DND-41 (cell line): Measurements from ENCODE around the gene PDE6C.

ENCODE experiments used
- ATAC-seq: fragments of 200-7000 bp; cut with Tn5 transposase; 3 replicates; pipeline ENCODE4 v1.9.1; 2021; ENCODE audit warnings: low read depth; ENCODE audit not compliant: insufficient read depth
- DNase-seq: peaks from one replicate; pipeline ENCODE4 v3.0.0-alpha.2; 2020
- H2AFZ ChIP-seq: 2 replicates; pipeline ENCODE4 v1.6.0; 2012; ENCODE audit warnings: low read depth, low read length
- H3K27ac ChIP-seq: 2 replicates; pipeline ENCODE4 v1.5.1; 2012; ENCODE audit warnings: low read length, inconsistent platforms
- H3K27me3 ChIP-seq: fragments of 200-600 bp; sonication (generic); 2 replicates; pipeline ENCODE4 v1.6.0; 2012; ENCODE audit warnings: low read length, mild to moderate bottlenecking, inconsistent platforms; ENCODE audit not compliant: insufficient read depth, poor library complexity
- H3K36me3 ChIP-seq: 2 replicates; pipeline ENCODE4 v1.5.1; 2012; ENCODE audit warnings: low read length, inconsistent platforms; ENCODE audit not compliant: insufficient read depth
- H3K4me1 ChIP-seq: 2 replicates; pipeline ENCODE4 v1.5.1; 2012; ENCODE audit warnings: mild to moderate bottlenecking, low read length; ENCODE audit not compliant: insufficient read depth
- H3K4me2 ChIP-seq: 2 replicates; pipeline ENCODE4 v1.6.0; 2012; ENCODE audit warnings: mild to moderate bottlenecking, moderate library complexity, low read length, inconsistent platforms; ENCODE audit not compliant: insufficient read depth
- H3K4me3 ChIP-seq, 2 experiments: fragments of 200-600 bp in 1 of 2; shearing (Covaris generic) in 1 of 2; 2 replicates each; pipeline ENCODE4 v1.5.1; 2012 to 2016; ENCODE audit warnings: inconsistent platforms in 2 of 2, low read length in 2 of 2, mild to moderate bottlenecking in 2 of 2, low read depth in 1 of 2, moderate library complexity in 1 of 2
- H3K79me2 ChIP-seq: 2 replicates; pipeline ENCODE4 v1.6.0; 2012; ENCODE audit warnings: low read length, inconsistent platforms; ENCODE audit not compliant: insufficient read depth
- H3K9ac ChIP-seq: 2 replicates; pipeline ENCODE4 v1.6.0; 2012; ENCODE audit warnings: low read depth, mild to moderate bottlenecking, inconsistent platforms, low read length, moderate library complexity
- H3K9me3 ChIP-seq: 2 replicates; pipeline ENCODE4 v1.5.1; 2012; ENCODE audit warnings: low read length, moderate library complexity, mild to moderate bottlenecking, inconsistent platforms; ENCODE audit not compliant: insufficient read depth, severe bottlenecking
- H4K20me1 ChIP-seq: 2 replicates; pipeline ENCODE4 v1.6.0; 2012; ENCODE audit warnings: low read length; ENCODE audit not compliant: insufficient read depth
- EZH2 ChIP-seq: IDR thresholded peaks from 3 replicates; pipeline ENCODE4 v1.6.1; 2012; ENCODE audit warnings: borderline replicate concordance, low read depth, mild to moderate bottlenecking, moderate library complexity, low read length, inconsistent platforms; ENCODE audit not compliant: severe bottlenecking
- TF ChIP-seq, protein P1 (sequence below): IDR thresholded peaks from 2 replicates; pipeline ENCODE4 v1.5.1; 2012; ENCODE audit warnings: borderline replicate concordance, low read length, moderate library complexity, mild to moderate bottlenecking; ENCODE audit not compliant: poor library complexity, severe bottlenecking; ENCODE audit errors: extremely low read depth

Gene PDE6C

DNA sequence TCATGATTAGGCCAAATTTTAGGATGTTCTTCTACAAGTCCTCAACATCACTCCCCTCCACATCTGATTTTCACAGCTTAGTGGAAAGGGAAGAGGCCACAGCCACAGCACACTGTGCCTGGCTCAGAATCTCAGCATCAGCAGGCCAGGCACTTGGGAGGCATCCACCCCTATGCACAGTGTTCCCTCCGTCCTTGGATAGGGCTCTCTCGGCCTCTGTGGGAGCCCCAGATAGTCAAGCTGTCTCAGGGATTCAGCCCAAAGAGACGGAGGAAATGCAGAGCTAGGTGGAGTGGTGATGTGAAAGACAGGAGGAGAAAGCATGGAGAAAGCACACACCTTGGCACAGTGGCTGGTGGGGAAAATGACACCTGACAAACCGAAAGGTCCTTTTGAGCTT, 12.6 kb upstream of the PDE6C start:
- ATAC-seq (no peak), DNase-seq (no peak)
- H4K20me1 ChIP-seq: no peaks in the 10 kb centered on the region
- H3K79me2 ChIP-seq: no peaks in the 10 kb centered on the region
- no peak overlapping the region for H2AFZ ChIP-seq
- TF ChIP-seq, protein P1, sequence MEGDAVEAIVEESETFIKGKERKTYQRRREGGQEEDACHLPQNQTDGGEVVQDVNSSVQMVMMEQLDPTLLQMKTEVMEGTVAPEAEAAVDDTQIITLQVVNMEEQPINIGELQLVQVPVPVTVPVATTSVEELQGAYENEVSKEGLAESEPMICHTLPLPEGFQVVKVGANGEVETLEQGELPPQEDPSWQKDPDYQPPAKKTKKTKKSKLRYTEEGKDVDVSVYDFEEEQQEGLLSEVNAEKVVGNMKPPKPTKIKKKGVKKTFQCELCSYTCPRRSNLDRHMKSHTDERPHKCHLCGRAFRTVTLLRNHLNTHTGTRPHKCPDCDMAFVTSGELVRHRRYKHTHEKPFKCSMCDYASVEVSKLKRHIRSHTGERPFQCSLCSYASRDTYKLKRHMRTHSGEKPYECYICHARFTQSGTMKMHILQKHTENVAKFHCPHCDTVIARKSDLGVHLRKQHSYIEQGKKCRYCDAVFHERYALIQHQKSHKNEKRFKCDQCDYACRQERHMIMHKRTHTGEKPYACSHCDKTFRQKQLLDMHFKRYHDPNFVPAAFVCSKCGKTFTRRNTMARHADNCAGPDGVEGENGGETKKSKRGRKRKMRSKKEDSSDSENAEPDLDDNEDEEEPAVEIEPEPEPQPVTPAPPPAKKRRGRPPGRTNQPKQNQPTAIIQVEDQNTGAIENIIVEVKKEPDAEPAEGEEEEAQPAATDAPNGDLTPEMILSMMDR: no peak
- no peak for TF ChIP-seq EZH2
- no peak overlapping the region for H3K27ac ChIP-seq
- no peaks in the 10 kb centered on the region for H3K4me1 ChIP-seq
- H3K27me3 ChIP-seq: no peaks in the 10 kb centered on the region
- no peak overlapping the region for H3K4me3 ChIP-seq
- no peak overlapping the region for H3K4me2 ChIP-seq
- H3K36me3 ChIP-seq: no peaks in the 10 kb centered on the region
- H3K9ac ChIP-seq: no peak overlapping the region
- H3K9me3 ChIP-seq: no peaks in the 10 kb centered on the region

DNA sequence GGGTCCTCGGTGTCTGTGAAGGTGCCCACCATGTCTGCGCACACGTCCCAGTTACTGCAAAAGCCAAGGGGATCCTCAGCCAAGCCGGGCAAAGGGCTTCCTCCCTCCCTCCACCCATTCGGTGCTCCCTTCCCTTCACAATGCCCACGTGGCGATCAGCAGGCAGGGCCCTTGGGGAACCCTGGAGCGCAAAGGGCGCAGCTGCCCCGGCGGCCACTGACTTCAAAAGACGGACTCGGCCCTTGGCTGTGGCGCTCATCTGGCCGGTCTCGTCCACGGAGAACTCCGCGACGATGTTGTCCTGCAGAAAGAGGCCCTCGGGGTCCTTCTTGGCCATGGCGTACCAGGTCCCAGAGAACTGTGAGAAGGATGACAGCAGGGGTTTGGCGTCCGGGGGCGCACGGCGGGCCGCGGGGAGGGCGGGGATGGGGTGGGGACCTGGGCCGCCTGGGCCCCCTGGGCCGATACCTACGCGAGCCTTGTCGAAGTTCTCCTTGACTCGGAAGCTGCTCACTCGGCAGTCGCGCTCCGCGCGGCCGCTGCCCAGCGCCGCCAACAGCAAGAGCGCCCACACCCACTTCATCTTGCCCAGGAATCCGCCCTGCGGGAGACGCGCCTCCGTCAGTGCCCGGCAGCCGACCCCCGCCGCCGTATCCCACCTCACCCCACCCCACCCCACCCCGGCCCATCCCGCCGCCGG, 11.7 kb upstream of the PDE6C start:
- no peak overlapping the region for H3K9ac ChIP-seq
- no peak overlapping the region for H3K27ac ChIP-seq
- H2AFZ ChIP-seq: no peak overlapping the region
- no peaks in the 10 kb centered on the region for H3K79me2 ChIP-seq
- no peak overlapping the region for H3K4me2 ChIP-seq
- H4K20me1 ChIP-seq: no peaks in the 10 kb centered on the region
- no peaks in the 10 kb centered on the region for H3K36me3 ChIP-seq
- no peak overlapping the region for H3K4me3 ChIP-seq
- no peaks in the 10 kb centered on the region for H3K9me3 ChIP-seq
- ATAC-seq (no peak), DNase-seq (no peak)
- no peaks in the 10 kb centered on the region for H3K27me3 ChIP-seq
- no peaks in the 10 kb centered on the region for H3K4me1 ChIP-seq
- TF ChIP-seq, protein P1: no peak
- TF ChIP-seq EZH2: no peak

DNA sequence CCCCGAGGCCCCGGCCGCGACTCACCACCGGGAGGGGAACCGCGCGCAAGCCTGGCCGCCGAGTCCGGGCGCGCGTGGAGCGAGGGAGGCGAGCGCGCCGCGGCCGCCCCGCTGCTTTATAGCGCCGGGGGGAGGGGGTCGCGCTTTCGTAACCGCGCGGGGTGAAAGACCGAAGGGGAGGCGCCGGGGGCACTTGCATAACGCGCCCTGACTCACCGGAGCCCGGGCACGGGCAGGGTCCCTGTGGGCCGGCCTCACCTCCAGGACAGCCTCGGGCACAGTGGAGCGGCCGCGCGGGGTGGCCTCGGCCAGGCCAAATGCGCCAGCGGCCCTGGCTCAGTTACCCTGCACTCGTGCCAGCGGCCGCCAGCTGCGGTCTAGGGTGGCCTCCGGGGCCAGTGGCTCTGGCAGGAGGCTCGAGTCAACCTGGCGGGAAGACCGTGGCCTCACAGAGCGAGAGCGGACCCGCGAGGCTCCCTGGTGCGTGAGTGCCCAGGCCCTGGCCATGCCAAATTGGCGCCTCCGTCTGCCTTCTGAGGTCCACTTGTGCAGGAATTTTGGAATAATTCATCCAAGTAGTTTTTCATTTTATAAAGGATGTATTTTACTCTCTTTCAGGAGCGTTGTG, 11.1 kb upstream of the PDE6C start, which contains the start of gene RBP4:
RBP4 (minus strand) TSS at position 90 of the 628 bp plus-strand sequence. CDS start 207 bp downstream, outside the sequence.
- Histone ChIP-seq H4K20me1 (no peaks in the 10 kb centered on the region), H3K4me1 (no peaks in the 10 kb centered on the region), H3K4me3 (no peak within 1 kb of the TSS), H2AFZ (no peak within 1 kb of the TSS), H3K27me3 (no peaks in the 10 kb centered on the region), H3K36me3 (no peaks in the 10 kb centered on the region), H3K9me3 (no peaks in the 10 kb centered on the region), H3K9ac (no peak within 1 kb of the TSS), H3K79me2 (no peaks in the 10 kb centered on the region), H3K27ac (no peak within 1 kb of the TSS), H3K4me2 (no peak within 1 kb of the TSS)
- TF ChIP-seq, protein P1: no peak
- no peak for TF ChIP-seq EZH2
- ATAC-seq (no peak), DNase-seq (no peak)
